ENCODE results near the gene LIPF.

LIPF gene, protein sequence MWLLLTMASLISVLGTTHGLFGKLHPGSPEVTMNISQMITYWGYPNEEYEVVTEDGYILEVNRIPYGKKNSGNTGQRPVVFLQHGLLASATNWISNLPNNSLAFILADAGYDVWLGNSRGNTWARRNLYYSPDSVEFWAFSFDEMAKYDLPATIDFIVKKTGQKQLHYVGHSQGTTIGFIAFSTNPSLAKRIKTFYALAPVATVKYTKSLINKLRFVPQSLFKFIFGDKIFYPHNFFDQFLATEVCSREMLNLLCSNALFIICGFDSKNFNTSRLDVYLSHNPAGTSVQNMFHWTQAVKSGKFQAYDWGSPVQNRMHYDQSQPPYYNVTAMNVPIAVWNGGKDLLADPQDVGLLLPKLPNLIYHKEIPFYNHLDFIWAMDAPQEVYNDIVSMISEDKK

DNA sequence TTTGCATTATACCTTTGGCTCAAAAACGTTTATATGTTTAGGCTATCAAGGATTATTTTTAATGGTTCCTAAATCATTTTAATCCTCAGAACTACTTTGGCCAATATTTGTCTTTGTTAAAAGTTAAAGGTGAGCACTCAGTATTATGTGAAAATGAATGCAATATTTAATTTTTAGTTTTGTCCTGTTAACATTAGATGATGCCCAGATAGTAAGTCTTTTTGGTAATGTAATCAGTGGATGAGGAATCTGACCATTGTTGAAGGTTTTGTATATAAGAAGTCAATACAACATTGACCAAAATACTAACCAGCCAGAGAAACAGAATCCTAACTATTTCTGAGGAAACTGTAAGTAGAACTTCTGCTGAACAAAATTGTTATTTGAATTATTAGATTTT, at the start of gene LIPF:
Gene LIPF, plus strand, starts transcription at position 301 of the 400 bp plus-strand sequence. CDS start 2,856 bp downstream, outside the sequence.
- Histone ChIP-seq H3K4me3 (no peak within 1 kb of the TSS), H3K9ac (no peak within 1 kb of the TSS), H3K36me3 (no peaks in the 10 kb centered on the region), H3K9me3 (replicated peaks in 1 of 11) (peaks cover 0 to 6% (median 3%) of the 10 kb centered on the region in 11 experiments; a peak in 7 of 22 replicates), H3K27ac (no peak within 1 kb of the TSS), H4K20me1 (no peaks in the 10 kb centered on the region), H3K27me3 (no peaks in the 10 kb centered on the region), H3K4me1 (peaks cover 0 to 29% (median 9%) of the 10 kb centered on the region in 10 experiments; a peak in 10 of 20 replicates), H3K4me2 (no peak within 1 kb of the TSS)
- TF ChIP-seq Cebpa-rat (IDR thresholded peaks at IDR 0.05) = no peak

DNA sequence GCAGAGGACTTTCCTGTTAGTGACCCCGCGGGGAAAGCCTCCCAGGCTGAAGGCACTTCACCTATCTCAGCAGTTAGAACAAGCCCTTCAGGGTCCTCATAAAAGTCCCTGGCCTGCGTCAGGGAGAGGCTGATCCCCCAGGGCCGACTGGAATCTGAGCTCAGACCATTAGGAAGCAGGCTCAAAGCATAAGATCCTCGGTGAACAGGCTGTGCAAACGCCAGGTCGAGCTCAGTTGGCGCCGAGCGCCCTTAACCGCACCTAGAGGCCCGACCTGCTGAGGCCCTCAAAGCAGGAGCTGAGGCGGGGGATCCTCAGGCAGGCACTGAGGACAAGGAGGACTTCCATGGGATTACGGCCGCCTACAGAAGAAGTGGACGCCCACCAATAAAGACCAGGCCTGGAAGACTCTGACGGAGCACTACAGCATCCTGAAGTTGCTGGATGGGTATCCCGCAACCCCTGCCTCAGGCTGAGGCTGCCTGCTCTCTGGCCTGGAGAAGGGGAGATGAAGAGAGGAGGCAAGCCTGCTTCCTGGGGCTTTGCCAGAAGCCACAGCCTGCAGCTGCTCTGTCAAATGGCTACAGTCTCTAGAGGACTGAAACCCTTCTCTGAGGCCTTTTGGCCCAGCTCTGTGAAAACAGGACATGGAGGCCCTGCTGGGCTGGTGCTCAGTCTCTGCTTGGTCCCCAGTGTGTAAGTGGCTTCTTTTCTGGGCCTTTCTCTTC, 47.8 kb upstream of the LIPF start:
- Histone ChIP-seq H3K9ac (peak overlapping the region in 3 of 11 experiments; percentile 30 to 51 (median 35); a peak in 4 of 22 replicates), H3K4me2 (peak overlapping the region in 8 of 11 experiments; percentile 33 to 67 (median 60); a peak in 16 of 22 replicates), H3K27me3 (no peaks in the 10 kb centered on the region), H3K4me3 (no peak overlapping the region), H4K20me1 (no peaks in the 10 kb centered on the region), H3K9me3 (replicated peaks in 1 of 11) (peaks cover 0 to 8% (median 5%) of the 10 kb centered on the region in 11 experiments; a peak in 4 of 22 replicates), H3K4me1 (peaks cover 0 to 29% (median 22%) of the 10 kb centered on the region in 10 experiments; a peak in 16 of 20 replicates), H3K36me3 (no peaks in the 10 kb centered on the region), H3K27ac (peak overlapping the region in 5 of 11 experiments; percentile 1 to 54 (median 45); a peak in 6 of 22 replicates)
- no peak for TF ChIP-seq Cebpa-rat (IDR thresholded peaks at IDR 0.05)

DNA sequence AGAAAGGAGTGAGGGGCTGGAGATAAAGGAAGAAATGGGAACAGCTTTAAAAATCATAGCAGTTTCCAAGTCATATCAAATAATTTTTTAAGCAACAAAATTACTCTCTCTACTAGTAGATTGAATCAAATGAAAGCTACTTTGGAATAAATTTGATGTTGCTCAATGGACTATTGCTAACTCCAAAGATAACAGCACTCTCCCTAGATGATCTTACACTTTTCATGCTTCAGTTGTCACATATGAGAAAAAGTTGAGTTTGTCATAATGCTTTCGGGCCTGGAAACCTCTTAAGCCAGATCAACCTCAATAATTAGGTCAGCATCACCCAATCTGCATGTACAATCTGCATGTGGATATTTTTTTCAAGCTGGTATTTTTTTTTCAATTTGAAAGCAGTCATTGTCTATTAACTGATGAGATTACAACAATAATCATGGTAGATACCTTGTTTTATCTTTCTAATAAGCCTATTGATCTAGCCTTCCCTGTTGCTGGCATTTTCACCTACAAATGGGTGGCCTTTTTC, 46.4 kb upstream of the LIPF start:
- Histone ChIP-seq H3K9ac (no peak overlapping the region), H3K27ac (no peak overlapping the region), H3K4me1 (peaks cover 0 to 29% (median 22%) of the 10 kb centered on the region in 10 experiments; a peak in 16 of 20 replicates), H3K9me3 (replicated peaks in 1 of 11) (peaks cover 0 to 8% (median 5%) of the 10 kb centered on the region in 11 experiments; a peak in 4 of 22 replicates), H4K20me1 (no peaks in the 10 kb centered on the region), H3K27me3 (no peaks in the 10 kb centered on the region), H3K4me2 (peak overlapping the region in 7 of 11 experiments; percentile 6 to 66 (median 58); a peak in 11 of 22 replicates), H3K36me3 (no peaks in the 10 kb centered on the region), H3K4me3 (no peak overlapping the region)
- no peak for TF ChIP-seq Cebpa-rat (IDR thresholded peaks at IDR 0.05)

DNA sequence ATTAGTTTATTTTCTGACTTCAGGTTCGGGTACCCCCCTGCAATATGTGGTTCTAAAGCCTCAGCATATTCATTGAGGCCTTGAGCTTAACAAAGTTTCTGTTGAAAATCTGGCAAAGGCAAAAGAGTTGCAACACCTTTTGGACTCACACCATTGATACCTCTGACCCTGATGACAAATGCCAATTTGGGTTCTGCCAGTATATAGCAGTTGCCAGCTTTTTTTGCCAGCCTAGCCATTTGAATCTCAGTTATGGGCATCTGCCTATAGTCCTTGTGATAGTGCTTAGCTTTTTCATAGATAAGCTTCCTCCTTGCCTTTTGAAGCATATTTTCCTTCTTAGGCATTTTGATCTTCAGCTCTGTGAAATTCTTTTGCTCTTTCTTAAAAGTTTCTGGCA, 45.7 kb upstream of the LIPF start:
- peaks cover 0 to 29% (median 22%) of the 10 kb centered on the region in 10 experiments; a peak in 16 of 20 replicates for H3K4me1 ChIP-seq
- no peak overlapping the region for H3K27ac ChIP-seq
- no peaks in the 10 kb centered on the region for H3K27me3 ChIP-seq
- no peak for TF ChIP-seq Cebpa-rat (IDR thresholded peaks at IDR 0.05)
- no peak overlapping the region for H3K4me3 ChIP-seq
- H3K9me3 ChIP-seq (replicated peaks in 1 of 11) = peaks cover 0 to 8% (median 5%) of the 10 kb centered on the region in 11 experiments; a peak in 4 of 22 replicates
- no peaks in the 10 kb centered on the region for H3K36me3 ChIP-seq
- H3K4me2 ChIP-seq = peak overlapping the region in 2 of 11 experiments; percentile 36 to 61; a peak in 3 of 22 replicates
- no peak overlapping the region for H3K9ac ChIP-seq
- no peaks in the 10 kb centered on the region for H4K20me1 ChIP-seq

GRCh38 chr10:88620441-88620840, 43.8 kb upstream of the LIPF start:
- TF ChIP-seq Cebpa-rat (IDR thresholded peaks at IDR 0.05) = no peak
- Histone ChIP-seq H4K20me1 (no peaks in the 10 kb centered on the region), H3K4me3 (no peak overlapping the region), H3K27ac (no peak overlapping the region), H3K4me1 (peaks cover 0 to 29% (median 22%) of the 10 kb centered on the region in 10 experiments; a peak in 16 of 20 replicates), H3K36me3 (no peaks in the 10 kb centered on the region), H3K9ac (no peak overlapping the region), H3K27me3 (no peaks in the 10 kb centered on the region), H3K4me2 (no peak overlapping the region), H3K9me3 (replicated peaks in 1 of 11) (peaks cover 0 to under 1% (median 0%) of the 10 kb centered on the region in 11 experiments; a peak in 1 of 22 replicates)

- no peaks in the 10 kb centered on the region for H3K4me1 ChIP-seq
- peaks cover 0 to 11% (median 3%) of the 10 kb centered on the region in 11 experiments; a peak in 7 of 22 replicates for H3K9me3 ChIP-seq (replicated peaks in 1 of 11)
- no peak overlapping the region for H3K9ac ChIP-seq
- H3K4me3 ChIP-seq = no peak overlapping the region
- H3K4me2 ChIP-seq = no peak overlapping the region
- H3K36me3 ChIP-seq = no peaks in the 10 kb centered on the region
- H3K27ac ChIP-seq = no peak overlapping the region
- H4K20me1 ChIP-seq = no peaks in the 10 kb centered on the region
- no peak for TF ChIP-seq Cebpa-rat (IDR thresholded peaks at IDR 0.05)
- no peaks in the 10 kb centered on the region for H3K27me3 ChIP-seq
These were observed 40.4 kb upstream of the LIPF start for GRCh38 chr10:88623835-88624234.

DNA sequence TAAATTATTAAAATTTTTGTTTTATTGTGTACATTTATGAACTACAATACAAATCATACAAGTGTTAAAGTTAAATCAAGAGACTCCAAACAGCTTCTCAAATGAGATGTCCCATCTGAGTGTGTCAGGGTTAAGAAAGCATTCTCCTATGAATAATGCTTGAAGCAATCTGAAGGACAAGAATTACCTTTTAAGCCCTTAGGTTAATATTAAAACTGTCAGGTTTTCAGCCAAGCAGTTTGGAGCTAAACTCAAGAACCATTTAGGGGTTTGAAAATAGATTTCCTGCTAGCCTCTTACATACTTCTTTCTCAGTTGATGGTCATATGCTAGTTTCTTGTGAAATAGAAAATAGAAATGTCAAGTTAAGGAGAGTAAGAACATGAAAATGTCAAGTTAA, 39.4 kb upstream of the LIPF start:
- Histone ChIP-seq H3K36me3 (no peaks in the 10 kb centered on the region), H3K27ac (no peak overlapping the region), H3K4me2 (no peak overlapping the region), H3K9me3 (replicated peaks in 1 of 11) (peaks cover 0 to 14% (median 3%) of the 10 kb centered on the region in 11 experiments; a peak in 12 of 22 replicates), H4K20me1 (no peaks in the 10 kb centered on the region), H3K4me3 (no peak overlapping the region), H3K9ac (no peak overlapping the region), H3K4me1 (no peaks in the 10 kb centered on the region), H3K27me3 (no peaks in the 10 kb centered on the region)
- TF ChIP-seq Cebpa-rat (IDR thresholded peaks at IDR 0.05) = no peak

- H3K4me3 ChIP-seq = no peak overlapping the region
- H3K36me3 ChIP-seq = no peaks in the 10 kb centered on the region
- no peak for TF ChIP-seq Cebpa-rat (IDR thresholded peaks at IDR 0.05)
- no peaks in the 10 kb centered on the region for H3K27me3 ChIP-seq
- H3K27ac ChIP-seq = no peak overlapping the region
- H4K20me1 ChIP-seq = no peaks in the 10 kb centered on the region
- H3K4me2 ChIP-seq = no peak overlapping the region
- peaks cover 12 to 33% (median 23%) of the 10 kb centered on the region in 11 experiments for H3K9me3 ChIP-seq (replicated peaks in 1 of 11)
- H3K4me1 ChIP-seq = peaks cover 0 to 21% (median 0%) of the 10 kb centered on the region in 10 experiments; a peak in 7 of 20 replicates
- no peak overlapping the region for H3K9ac ChIP-seq
These were observed 24.1 kb upstream of the LIPF start for GRCh38 chr10:88640186-88640585.

Measured in BLaER1 treated with 17β-estradiol and CSF1 and Interleukin-3, amounts not matched to agents 10 nM and 100 nM (cell line).